Left renal cortex interstitium (tissue), 4 donors: ENCODE data around the gene LRP1. TPM values are rescaled to one million over a fixed set of nuclear protein-coding genes. Genes with fewer than 3 reads are reported as not detected.

Experiments used
- DNase-seq, 4 donors: peaks; one replicate each; pipeline ENCODE4 v3.0.0-alpha.2; 2013; ENCODE audit warnings: low read depth in 4 of 4, low spot score in 2 of 4, missing footprints in 1 of 4
- polyA plus RNA-seq, 4 donors: library from polyadenylated mRNA; unstranded; fragments of 120-200 nt; gene quantifications; one replicate each; pipeline ENCODE4 v1.2.1, GENCODE V29; 2013; ENCODE audit not compliant: insufficient read length in 4 of 4

LRP1 gene
- polyA plus RNA-seq, result 10 to 100 TPM; 60.8 to 93.7 (median 83.9) TPM

DNA sequence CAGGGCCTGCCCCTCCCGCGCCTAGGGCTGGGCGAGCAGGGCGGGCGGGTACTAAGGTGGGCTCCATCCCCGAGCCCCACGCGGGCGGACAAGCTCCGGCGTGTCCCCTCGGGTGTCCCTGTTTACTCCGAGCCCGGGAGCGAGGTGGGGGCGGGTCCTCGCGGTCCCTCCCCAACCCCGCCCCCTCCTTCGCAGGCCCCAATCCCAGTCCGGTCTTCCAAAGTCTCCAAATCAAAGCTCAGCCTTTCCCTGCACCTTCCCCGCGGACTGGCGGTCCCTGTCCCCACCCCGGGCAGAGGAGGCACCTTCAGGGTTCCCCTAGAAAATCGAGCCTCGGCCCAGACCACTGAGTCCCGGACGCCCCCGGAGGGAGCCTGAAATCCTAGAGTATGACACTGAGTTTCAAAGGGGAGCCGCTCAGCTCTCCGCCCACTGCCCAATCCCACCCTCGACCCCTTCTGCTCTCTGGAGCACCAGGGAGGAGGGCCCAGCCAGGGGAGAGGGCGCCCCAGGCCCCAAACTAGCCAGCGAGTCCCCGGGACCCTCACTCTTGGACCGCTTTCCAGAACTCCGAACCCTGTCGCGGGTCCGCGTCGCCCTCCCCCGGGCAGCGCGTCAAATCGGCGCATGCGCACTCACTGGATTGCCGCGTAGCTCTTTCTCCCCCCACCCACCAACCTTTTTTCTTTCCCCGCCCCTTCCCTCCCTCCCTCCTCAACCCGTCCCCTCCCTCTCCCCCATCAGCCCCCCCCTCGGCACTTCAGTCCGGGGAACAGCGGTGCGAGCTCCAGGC, at the start of gene LRP1:
LRP1 (plus strand) TSS at position 758 of the 793 bp plus-strand sequence. CDS start 482 bp downstream, outside the sequence.
- DNase-seq, result peak in 2 of 4 donors; percentile 79 to 80

DNA sequence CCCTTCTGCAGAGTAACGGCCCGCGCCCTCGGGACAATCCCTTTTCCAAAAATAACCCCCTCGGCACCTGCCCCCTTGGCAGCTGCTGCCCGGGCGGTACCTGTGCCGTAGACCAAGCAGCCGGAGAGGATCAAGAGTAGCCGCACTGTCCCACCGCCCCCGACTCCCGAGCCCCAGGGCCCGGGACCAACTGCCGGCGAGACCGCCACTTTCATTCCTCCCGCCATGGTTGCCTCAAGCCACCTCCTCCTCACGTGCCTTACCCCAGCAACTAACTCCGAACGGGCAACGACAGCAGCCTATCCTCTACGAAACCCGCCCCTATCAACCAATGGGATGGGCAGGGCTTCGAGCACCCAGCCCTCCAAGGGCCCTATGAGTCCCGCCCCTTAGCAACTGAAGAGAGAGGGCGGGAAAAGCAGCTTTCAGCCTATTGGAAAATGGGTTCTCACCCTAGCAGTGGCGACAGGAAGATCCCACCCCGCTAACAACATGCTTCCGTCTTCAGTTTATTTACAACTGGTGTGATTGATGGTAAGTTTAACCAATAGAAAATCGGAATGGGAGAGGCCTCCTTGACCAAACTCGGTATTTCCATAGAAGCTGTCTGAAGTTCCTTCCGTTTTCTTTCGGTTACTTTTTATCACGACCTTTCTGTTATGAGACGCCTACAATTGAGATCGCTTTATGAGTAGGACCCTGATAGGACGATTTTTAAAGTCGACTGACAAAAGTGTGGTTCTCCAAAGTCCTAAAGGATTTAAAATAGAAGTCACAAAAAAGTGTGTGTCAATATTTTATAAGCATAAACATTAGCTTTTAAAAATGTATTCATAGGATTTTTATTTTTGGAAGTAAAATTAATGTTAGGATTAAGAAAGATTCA, 49.5 kb upstream of the LRP1 start, which contains the start of gene NEMP1:
NEMP1 (minus strand) TSS at position 273 of the 886 bp plus-strand sequence; CDS start at position 227, 46 bp downstream.
- peak; percentile 96 to 100 (median 98) for DNase-seq

DNA sequence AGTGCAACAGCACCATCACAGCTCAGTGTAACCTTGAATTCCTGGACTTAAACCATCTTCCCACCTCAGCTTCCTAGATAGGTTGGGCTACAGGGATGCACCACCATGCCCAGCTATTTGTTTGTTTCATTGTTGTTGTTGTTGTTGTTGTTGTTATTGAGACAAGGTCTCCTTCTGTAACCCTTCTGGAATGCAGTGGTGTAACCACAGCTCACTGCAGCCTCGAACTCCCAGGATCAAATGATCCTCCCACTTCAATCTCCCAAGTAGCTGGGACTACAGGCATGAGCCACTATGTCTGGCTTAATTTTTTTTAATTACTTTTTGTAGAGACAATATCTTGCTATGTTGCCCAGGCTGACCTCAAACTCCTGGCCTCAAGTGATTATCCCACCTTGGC, 48.5 kb upstream of the LRP1 start:
- DNase-seq, result no peak

DNA sequence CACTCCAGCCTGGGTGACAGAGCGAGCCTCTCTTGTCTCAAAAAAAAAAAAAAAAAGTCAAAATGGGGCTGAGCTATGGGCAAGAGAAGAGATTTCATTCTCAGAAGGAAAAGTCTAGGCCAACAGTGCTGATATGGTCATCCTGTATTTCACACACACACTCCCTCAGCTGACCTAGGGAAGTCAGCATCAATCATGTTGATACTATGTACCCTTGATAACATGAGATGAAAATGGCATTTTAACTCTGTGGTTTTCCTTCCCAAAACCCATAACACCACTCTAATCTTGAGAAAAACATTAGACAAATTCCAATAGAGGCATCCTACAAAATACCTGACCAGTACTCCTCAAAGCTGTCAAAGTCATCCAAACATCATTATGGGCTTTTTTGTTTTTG, 47.4 kb upstream of the LRP1 start:
- DNase-seq, result no peak

DNA sequence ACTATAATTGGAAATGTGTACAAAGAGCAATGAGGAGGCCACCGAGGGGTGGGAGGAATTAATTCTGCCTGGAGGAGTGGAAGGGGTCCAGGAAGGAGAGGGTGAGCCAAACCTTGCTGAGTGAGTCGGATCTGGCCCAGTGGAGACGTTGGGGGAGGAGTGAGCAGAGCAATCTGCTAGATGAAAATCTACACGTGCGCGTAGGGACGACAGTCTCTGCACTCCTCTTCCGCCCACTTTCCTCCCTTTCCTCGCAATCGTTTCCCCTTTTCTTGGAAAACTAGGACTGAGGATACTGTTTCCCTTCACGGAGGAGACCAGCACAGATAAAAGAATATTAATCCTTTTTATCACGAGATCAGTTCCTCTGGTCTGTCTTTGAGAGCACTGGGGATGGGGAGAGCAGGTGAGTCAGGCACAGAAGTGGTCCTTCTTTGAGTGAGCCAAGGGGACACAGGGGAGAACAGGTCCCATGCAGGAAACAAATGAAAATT, 42.2 kb upstream of the LRP1 start:
- DNase-seq, result peak in 3 of 4 donors; percentile 52 to 77 (median 67)

DNA sequence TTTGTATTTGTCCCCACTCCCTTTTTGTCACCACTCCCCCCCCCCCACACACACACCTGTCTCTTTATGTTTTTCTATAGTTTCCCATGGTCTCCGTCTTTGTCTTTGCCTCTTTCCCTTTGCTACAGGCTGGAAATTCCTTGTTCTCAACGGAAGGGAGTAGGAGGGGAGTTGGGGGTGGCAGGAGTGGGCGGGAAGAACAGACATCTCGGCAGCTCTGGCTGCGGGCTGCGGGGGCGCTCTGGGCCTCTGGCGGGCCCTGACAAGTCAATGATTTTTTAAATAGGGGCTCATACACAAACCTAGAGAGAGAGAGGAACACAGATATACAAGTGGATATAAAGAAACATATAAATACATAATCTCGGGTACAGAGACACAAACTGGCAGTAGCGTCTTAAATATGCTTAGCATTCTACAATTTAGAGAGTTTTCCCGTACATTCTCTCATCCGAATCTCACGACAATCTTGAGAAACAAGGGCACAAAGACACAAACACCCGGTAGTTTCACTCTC, 41.7 kb upstream of the LRP1 start:
- DNase-seq, result peak in 1 of 4 donors; percentile 69

DNA sequence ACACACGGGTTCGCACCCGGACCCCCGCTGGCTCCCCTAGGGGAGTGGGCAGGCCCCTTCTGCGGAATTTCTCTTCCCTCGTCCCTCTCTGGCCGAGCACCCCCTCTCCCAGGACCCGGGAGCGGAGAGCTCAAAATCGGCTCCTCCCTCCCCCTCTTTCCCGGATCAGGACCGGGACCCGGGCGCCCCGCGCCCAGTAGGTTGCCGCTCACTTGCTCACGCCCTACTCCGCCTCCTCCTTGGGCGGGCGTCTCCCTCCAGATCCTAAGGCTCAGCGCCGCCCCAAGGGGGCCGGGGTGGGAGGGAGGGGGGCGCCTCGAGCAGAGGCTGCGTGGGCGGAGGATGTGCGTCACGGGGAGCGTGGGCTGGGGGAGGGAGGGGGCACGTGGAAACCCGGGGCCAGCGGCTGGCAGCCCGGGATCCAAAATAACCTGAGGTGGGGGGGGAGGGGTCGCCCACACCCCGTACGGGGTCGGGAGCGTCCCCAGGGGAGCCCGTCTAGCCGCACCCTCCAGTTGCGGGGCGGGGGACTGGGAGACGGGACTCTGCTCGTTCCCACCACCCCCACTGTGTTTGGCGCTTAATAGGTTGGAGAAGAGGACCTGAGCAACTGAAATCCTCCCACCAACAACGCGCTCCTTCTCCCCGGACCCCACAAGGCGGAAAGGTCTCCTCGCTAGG, 41.1 kb upstream of the LRP1 start:
- peak in 1 of 4 donors; percentile 65 for DNase-seq

DNA sequence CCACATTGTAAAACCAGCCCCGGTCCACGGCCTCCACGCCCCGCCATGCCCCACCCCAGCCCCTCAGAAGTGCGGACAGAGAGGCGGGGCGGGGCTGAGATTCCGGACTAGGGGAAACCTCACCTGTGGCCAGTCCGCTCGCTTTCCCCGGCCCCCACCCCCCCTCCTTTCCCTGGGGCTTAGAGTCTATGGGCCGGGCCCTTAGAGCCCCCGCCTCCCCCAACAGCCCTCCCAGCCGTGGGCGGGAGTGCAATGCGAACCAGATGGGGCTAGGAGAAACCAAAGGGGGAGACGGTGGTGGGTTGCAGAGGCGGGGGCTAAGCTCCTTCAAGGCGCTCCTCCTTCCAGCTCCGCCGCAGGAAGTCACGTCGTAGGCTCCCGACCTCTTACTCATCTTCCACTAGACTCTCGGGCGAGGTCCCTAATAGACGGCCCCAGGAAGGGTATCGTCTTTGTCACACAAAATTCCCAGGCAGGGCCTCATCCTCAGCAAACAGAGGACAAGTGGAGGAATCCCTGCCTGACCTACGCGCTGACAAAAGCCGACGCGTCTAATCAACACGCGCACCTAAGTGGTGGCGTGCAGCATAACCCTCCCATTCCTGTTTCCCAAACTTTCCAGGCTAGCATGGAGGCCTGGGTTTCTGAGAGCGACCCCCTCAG, 40.5 kb upstream of the LRP1 start:
- peak in 3 of 4 donors; percentile 82 to 92 (median 91) for DNase-seq

DNA sequence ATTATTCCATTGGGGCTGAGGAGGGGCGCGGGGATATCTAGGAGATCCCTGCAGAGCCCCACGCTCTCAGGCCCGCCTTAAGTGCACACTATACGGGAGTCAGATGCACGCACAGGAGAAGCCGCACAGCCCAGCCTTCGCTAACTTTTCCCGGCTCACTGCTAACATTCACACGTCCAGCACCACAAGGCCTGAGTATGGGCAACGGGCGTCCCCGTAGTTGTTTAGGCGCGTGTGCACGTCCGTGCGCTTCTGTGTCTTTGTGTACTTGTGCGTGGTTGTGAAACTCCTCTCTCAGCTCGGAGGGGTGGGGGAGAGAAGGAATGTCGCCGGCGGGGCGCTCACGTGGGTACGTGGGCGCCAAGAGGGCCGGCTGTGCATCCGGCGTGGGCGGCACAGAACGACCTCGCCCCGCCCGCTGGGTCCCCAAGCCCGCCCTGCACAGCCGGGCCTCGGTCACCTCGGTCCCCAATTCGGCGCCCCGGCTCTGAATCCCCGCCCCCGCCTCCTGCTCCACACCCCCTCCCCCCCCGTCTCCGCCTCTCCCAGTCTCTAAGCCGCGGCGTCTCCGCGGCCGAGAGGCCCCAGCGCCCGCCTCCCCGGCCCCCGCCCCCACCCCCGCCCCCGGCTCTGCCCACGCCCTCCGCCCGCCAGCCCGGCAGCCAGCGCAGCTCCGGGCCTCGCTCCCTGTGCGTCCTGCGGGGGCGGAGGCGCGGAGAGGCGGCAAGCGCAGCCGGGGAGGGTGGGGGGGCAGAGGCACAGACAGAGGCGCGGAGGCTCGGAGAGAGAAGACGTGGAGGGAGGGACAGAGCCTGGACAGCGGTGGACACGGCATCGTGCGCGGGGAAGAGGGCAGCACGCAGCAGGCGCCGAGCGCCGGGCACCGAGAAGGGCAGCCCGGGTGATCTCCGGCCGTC, 39.7 kb upstream of the LRP1 start, which contains the start of gene NAB2:
NAB2 (plus strand) TSS at position 761 of the 917 bp plus-strand sequence. CDS start 158 bp downstream, outside the sequence.
- peak in 3 of 4 donors; percentile 84 to 88 (median 87) for DNase-seq

DNA sequence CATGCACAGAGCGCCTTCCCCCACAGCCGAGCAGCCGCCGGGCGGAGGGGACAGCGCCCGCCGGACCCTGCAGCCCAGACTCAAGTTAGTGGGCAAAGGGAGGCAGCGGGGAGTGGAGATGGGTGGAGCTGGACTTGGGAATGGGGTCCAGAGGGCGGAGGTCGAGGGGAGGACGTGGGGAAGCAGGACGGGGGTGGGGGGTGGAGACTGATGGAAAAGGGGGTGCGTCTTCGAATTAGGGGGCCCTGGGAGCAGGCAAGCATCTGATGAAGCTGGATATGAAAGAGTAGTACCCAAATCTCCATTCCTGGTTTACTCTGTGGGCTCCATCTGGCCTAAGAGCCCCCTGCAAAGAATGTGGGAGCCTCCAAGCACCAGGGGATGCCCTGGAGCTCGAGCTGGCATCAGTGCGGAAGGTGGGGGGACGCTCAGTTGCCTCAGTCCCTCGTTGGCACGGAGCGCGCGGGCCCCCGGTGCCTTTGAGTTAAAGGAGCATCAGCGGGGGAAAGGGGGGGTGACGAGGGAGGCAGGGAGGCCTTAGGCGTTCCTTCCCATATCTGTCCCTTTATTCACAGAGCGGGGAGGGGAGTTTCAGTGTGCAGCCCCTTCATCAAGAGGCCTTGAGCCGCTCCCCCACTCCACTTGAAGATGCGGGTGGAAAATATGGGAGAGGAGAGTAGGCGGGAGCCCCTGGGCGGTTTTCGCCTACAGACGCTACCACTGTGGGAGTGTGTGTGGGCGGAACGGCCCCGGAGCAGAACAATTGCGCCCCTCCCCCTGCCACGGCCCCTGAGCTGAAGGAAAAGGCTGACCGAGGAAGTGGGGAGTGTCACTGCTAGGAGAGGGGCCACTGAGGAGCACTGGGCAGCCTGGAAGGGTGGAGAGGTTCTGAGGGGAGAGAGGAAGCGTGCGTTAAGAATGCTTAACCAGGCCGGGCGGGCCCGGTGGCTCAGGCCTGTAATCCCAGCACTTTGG, 38.7 kb upstream of the LRP1 start:
- DNase-seq, result no peak

DNA sequence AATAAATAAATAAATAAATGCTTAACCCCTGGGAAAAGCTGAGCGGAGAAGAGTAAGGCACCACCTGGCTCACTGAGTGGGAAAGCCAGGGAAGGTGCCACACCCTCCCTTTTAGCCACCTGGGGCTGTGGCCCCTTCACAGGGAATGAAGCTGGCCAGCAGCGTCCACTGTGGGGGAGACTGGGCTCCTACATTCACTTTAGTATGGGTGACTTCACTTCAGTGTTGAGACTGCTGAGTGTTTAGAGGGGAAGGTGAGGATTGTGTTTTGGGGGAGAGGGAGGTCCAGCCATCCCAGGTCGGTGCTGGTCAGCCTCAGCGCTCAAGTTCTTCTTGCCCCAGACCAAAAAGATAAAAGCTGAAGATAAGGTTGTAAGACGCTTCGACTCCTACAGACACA, 37.8 kb upstream of the LRP1 start:
- DNase-seq, result no peak

DNA sequence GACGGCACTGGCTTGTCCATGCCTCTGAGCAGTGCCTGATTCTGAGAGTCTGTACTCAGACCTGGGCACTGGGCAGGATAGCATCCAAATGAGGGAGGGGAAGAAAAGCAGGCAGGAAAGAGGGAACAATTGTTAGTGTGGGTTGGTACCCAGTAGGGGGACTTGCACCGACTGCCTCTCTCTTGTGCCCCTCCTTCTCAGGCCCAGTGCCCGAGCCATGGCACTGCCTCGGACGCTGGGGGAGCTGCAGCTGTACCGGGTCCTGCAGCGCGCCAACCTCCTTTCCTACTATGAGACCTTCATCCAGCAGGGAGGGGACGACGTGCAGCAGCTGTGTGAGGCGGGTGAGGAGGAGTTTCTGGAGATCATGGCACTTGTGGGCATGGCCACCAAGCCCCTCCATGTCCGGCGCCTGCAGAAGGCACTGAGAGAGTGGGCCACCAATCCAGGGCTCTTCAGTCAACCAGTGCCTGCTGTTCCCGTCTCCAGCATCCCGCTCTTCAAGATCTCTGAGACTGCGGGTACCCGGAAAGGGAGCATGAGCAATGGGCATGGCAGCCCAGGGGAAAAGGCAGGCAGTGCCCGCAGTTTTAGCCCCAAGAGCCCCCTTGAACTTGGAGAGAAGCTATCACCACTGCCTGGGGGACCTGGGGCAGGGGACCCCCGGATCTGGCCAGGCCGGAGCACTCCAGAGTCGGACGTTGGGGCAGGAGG, 37.2 kb upstream of the LRP1 start:
- DNase-seq, result no peak

DNA sequence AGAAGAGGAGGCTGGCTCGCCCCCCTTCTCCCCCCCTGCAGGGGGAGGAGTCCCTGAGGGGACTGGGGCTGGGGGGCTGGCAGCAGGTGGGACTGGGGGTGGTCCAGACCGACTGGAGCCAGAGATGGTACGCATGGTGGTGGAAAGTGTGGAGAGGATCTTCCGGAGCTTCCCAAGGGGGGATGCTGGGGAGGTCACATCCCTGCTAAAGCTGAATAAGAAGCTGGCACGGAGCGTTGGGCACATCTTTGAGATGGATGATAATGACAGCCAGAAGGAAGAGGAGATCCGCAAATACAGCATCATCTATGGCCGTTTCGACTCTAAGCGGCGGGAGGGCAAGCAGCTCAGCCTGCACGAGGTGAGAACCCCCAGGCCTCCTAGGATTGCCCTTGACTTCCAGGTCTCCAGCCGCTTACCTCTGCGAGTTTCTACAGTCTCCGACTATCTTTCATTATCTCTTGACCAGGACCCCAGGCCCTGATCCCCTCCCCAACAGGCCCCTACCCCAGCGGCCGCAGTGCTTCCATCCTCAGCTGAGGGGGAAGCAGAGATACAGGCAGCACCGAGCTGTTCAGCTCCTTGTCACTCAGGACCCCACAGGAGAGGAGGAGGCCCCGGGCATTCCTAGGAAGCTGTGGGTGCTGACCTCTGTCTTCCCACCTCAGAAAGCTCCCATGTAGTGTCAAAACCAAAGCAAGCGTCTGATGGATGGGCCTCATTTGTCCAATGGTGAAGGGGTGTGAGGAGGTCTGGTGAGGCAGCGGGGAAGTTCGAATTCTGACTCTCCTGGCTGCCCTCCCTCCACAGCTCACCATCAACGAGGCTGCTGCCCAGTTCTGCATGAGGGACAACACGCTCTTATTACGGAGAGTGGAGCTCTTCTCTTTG, 36.4 kb upstream of the LRP1 start:
- no peak for DNase-seq

DNA sequence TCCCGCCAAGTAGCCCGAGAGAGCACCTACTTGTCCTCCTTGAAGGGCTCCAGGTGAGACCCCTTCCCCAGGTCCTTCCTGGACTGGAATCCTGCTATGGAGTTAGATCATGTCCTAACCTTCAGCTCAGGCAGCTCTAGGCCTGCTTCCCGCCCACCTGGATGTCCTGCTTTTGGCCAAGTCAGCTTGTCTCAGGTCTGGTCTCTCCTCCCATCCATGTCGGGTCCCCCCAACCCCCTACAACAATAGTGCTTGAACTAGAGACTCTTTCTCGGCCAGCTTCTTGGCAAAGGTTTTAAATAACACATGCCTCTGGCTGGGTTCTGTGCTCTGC, 35.8 kb upstream of the LRP1 start:
- DNase-seq, result no peak

DNA sequence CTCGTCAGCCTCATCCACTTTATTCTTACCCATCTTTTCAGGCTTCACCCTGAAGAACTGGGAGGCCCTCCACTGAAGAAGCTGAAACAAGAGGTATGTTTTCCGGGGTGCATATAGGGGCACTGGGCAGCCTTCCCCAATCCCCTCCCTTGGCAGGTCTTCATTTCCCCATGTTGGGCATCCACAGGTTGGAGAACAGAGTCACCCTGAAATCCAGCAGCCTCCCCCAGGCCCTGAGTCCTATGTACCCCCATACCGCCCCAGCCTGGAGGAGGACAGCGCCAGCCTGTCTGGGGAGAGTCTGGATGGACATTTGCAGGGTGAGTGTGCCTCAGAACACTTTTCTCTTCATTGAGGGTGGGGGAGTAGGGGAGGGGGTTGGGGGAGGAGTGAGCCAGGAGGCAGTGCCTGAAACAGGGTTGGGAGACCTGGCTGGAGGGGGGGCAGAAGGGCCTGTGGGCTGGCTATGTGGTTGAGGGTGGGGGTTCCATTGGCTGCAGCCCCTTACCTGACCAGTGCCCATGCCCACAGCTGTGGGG, 35.3 kb upstream of the LRP1 start:
- DNase-seq, result no peak
